Stimulated activated CD4-positive, alpha-beta T cell treated with anti-CD3 and anti-CD28 coated beads, Interleukin-4, amount 100 ng/mL, for 24 hours (primary cell): Measurements from ENCODE around the gene RSRC1.
"Not testable (repeated sequence)": the region's sequence is repeated elsewhere in the genome, so short reads cannot be mapped to it uniquely, and the experiment has no call there.

Experiments used
- DNase-seq: peaks from one replicate; pipeline ENCODE4 v3.0.0-alpha.2; 2020

The RSRC1 gene

DNA sequence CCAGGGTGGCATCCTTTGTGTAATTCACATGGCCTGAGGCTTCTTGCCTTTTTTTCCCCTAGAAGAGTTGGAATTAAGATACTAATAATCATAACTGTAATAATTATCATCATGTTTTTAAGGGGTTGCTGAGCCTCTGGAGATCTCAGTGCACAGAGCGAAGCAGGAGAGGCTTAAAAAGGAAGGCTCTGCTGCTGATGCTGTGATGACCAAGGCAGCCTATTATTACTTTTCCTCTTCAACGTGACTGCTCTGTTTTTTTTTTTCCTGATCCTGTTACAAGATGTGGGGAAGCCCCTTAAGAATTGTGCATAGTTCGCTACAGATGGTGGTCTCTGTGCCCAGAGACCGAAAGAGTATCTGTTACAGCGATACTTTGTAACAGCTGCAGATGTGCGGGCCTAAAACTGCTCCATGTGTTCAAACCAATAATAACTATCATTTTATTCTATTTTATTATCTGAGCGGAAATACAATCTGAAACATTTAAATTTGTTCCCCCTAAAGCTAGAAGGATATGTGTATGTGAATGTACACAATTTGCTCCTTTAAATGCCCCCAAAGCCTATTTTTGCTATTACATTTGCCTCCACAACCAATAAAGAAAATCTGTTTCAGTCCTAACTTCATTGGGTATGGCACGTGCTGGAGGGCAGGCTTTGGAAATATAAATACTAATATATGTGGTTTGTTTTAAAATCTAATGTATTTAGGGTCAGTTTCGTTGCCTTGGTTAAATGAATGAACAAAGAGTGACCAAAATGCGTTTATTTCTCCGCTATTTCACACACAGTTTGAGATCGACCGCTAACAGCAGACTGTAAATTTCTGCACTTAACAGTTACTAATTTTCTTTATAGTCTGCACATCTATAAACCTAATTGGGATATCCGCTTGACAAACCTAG is 8.3 kb upstream of the RSRC1 start:
- DNase-seq: no peak

DNA sequence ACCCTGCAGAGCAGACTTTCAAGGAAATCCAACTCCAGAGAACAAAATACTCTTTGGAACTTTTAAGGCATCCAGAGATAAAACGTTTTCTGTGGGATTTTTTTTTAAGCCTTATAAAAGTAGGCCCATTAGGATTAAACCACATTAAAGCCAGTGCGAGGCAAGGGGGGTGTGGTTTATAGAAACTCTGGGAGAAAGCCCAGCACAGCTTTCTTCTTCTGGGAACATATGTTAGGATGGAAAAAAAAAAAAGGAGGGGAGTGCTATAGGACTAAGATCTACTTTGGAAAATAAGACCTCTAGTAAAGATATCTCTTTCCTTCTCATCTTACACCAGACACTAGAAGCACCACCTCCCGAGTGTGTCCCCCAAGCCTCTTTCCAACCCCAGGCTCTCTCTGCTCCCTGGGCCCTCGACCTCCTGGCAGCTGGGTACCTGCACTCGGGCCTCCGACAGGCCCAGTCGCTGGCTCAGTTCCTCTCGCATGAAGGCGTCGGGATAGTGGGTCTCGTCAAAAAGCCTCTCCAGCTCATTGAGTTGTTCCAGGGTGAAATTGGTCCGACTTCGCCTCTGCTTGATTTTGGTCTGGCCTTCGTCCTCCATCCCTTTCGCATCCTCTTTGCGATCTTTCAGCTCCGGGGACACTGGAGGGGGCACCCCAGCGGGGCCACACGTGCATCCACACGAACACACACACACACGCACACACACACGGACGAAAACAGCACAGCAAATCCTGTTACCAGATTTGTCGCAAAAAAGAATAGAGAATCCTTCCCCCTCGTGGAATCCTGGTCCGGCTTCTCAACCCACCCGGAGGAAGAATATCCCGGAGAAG is 7.4 kb upstream of the RSRC1 start:
- no peak for DNase-seq

DNA sequence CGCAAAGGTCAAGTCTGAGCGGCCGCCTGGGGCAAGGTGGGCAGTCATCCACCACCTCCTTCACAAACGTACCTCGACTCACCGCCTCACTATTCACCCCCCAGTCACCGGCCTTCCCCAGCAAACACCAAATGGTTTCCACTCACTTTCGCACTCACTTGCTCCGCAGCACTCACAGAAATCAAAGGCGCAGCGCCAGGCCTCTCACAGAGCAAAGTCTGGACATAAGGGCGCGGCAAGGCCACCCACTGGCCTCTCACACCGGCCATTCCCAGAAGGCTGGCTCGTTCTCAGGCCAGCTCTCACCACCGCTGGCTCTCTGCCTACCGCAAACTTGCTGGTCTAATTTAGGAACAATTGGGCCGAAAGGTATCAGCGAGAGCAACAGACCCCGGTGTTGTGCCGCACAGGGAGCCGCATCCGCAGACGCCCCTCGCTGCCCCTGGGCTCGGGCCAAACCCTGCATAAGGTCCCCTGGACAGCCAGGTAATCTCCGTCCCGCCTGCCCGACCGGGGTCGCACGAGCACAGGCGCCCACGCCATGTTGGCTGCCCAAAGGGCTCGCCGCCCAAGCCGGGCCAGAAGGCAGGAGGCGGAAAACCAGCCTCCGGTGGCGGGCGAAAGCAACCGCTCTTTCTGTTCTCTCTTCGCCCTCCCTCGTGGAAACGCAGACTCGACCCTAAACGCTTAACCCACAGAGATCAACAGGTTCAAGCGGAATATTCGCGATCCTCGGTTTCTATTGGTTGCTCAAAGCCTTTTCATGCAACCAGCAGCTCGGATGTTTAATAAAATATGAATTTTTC is 6.6 kb upstream of the RSRC1 start:
- no peak for DNase-seq

DNA sequence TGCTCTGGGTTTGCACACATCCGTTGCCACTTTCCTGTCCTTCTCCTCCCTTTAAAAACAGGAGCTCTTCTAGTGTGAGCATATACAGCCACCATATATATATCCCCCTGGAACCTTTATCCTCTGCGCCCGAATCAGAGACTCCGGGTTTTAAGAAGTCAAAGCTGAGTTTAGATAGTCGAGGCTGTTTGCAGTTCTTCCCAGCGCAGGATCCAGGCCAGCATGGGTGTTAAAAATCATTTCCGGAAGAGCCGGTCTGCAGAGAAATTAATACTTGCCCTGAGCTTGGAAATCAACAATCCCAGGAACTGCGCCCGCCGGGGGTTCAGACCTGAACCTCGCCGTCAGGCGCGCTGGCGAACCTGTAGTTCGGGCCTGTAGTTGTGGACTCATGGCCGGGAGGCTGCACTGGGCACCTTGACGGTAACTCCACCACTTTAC is 6.0 kb upstream of the RSRC1 start:
- no peak for DNase-seq

DNA sequence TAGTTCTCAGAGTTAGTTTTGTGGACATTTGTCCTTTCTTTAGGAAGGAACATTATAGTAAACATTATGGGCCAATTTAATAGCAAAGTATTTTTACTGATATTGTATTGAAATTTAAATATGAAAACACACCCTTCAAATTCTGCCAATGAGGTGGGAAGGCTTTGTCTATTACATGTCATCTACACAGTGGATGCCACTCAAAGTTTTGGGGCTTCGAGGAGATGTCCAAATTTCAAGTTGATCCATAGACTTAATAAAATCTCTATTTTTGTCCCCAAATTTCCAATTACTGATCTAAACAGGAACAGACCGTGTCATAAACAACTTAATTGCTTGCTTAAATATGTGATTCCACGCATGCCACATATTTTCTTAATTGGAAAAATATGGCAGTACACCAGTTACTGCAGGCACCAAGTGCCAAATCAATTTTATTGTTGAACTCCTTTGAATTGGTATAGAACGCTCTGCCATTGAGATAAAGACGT is 5.4 kb upstream of the RSRC1 start:
- no peak for DNase-seq

DNA sequence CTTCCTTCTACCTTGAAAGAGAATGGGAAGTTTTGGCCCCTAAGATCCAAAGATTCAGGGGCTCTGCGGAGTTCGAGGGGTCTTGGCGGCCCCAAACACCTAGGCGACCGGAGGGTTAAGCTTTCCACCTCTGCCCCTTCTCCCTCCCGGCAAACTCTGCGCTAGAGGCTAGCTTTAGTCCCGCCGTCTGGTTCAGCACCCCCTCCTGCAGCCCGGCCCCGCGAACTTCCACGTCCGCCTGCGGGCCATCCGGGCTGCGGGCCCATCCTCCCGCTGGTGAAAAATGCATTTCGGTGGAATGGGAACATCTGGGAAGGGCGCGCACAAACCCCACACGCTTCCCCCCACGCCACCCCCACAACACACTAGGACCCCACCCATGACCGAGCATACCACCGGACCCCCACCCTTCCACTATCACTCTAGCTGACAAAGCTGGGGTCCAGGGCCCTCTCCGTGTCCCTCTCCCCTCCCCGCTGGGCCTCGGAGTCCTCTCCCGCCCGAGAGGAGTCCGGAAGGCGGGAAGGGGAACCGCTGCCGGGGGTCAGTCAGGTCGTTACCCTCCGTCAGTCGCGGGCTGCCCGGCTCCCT is 4.7 kb upstream of the RSRC1 start:
- no peak for DNase-seq

DNA sequence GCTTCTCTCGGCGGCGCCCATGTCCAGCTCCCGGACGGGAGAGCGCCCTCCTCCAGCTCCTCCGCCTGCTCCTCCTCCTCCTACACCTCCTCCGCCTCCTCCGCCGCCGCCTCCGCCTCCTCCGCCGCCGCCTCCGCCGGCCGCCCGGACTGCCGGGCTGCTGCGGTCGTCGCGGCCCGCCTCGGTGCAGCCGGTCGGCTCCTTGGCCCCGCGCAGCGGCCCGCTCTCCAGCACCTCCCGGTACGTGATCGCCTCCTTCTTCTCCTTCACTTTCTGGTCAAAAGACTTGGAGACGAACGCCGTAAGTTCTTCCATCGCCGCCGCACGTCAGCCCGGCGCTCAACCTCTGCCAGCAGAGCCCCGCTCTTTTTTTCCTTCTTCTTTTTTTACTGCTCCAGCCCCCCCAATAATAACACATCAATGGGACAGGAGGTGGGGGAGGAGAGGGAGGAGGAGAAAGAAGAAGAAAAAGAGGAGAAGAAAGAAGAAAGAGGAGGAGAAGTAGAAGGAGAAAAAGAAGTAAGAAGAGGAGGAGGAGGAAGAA is 4.1 kb upstream of the RSRC1 start:
- no peak for DNase-seq

DNA sequence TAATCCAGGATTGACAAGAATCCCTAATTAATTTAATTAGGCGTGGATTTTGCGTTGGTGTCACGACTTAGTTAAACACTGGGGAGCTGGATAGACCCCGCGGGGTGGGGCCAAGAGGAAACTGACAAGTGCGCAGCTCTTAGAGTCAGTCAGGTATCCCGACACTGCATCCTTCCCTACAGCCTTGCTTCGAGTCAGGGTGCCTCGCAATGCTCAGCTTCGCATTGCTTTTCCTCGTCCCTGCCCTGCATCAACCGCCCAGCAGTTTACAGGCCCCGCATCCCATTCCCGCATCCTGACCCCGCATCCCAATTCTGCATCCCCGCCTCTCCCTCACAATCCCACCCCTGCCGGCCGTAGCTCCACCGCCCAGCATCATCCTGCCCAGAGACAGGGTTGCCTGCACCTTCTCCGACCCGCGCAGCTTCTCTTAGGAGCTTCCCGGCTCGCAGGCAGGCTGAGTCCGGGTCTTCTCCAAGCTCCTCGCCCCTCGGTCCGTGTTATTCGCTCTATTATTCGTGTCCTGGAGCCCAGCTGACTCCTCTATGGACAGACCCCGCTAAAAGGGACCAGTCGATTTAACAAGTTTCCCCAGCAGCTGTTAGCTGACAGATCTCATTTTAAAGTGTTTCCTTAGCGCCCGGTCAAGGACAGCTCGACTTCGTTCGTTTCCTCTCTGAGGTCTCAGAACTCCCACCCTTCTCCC is 3.0 kb upstream of the RSRC1 start:
- DNase-seq: no peak

DNA sequence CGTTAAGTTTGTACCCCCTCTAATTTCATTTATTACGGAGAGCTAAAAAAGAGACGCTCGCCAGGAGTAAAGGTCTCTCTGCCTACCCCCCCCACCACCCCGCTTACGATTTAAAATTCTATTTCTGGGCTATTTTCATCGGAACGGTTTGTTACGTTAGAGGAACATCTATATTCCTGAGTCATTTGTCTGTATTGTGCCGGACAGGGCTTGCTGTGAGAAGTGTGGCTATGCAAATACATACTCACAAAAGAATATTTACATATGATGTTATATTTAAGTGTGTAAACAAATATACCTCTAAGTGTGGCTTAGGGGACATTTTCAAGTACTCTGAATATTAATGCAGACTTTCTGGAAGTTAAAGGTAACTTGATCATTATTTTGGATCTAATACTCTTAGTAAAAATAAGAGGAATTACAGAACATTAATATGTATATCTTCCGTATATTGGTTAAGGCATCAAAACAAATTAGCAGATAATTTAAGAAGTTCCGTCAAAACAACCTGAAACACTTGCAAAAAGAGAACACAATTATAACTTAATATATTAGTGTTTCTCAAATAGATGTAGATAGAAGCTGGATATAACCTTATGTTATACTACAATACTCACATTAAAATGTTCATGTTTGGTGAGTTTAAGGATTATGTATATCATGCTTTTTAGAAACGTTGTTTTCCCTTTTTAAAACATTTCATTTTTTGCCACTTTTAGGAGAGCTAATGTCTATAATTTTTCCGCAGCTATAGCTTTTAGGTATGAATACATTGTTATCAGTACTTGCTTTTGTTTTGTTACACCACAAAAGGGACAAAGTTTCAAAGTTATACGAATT is 2.1 kb upstream of the RSRC1 start:
- DNase-seq: no peak

DNA sequence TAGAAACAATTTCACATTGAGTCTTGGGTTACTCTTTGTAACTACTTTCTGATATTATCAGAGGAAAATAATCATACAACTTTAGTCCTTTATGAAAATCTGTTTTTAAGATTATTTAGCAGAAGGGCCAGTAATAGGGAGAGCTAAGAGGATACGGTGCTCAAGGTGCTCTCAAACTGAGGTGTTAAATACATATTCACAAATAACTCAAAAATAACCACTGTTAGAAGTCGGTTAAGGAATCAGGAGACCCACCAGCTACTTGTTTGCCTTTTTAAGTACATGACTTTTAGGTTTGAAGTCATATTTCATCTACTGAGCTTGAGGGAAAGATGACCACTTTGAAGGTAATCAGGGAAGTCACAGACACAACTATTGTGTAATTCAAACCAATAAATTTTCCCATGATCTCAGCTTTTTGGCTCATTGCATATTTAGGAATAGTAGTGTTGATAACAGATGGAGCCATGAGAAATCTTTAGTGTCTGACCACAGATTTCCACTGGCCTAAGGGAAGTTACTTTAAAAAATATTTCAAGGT is 1.4 kb upstream of the RSRC1 start:
- DNase-seq: no peak

DNA sequence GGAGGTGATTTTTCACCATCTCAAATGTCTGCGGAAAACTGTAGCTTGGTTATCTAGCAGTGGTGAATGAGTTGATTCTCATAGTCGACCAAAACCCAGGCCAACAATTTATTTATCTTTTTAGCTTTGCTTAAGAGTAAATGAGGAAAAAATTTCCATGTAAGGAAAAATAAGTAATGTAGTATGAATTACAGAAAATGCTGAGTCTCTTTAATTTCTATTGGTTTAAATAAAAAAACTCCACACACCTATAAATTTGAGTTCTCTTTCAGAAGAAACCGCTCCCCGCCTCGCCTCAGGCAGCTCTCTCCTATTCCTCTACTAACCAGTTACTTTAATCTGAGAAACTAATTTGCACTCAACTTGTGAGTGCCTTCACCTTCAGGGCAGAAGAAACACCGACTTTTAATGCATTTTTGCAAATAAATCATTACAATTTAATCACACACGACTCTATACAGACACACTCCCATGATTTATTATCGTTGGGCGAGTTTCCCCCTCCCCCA is 540 bp upstream of the RSRC1 start:
- DNase-seq: no peak

DNA sequence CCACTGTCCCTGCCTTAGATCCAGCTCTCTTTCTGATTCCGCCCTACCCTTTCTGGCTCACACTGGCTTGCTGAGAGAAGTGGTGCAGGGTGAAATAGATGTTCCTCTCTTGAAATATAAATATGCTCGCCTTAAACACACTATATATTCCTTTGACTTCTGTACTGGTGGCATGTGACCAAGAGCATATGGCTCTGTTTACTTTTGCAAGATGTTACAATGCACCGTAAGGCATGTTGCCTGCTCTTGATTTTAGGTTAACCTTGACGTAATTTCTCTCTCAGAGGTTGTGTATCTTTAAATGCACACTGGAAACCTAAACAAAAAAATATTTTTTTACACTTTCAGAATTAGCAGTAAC is 749 bp downstream of the RSRC1 start:
- DNase-seq: no peak

DNA sequence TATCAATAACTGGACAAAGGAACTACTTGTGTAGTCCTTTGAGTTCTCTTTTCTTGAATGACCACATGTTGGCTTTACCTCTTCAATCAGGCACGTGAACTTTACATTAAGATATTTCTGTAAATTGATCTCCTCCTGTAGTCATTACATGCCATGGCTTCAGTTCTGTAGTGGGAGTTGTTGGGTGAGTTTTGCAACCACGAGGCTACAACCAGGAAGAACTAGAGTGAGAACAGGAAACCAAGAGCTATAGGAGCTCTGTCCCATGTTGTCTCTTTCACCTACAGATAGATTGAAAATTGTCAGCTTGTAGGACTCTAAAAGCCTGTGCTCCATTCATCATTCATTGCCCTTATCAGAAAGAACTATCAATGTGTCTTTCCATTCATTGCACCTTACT is 2.0 kb downstream of the RSRC1 start:
- no peak for DNase-seq

DNA sequence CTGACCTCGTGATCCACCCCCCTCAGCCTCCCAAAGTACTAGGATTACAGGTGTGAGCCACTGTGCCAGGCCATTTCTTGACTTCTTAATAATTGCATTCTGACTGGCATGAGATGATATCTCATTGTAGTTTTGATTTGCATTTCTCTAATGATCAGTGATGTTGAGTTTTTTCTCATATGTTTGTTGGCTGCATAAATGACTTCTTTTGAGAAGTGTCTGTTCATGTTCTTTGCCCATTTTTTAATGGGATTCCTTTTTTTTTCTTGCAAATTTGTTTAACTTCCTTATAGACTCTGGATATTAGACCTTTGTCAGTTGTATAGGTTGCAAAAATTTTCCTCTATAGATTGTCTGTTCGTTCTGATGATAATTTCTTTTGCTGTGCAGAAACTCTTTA is 3.7 kb downstream of the RSRC1 start:
- DNase-seq: not testable (repeated sequence)

DNA sequence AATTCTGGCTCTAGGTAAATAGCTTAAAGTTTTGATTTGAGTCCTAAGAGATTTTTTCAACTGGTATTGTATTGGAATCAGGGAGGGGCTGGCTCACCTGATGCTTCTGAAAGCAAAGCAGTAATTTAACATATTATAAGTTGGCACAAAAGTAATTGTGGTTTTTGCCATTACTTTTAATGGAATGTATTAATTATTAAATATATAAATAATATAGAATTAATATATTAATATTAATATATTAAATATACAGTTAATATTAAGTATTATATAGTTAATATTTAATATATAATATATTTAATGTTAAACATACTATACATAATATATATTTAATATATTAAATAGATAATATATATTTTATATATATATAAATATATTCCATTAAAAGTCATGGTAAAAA is 10.4 kb downstream of the RSRC1 start:
- DNase-seq: no peak

DNA sequence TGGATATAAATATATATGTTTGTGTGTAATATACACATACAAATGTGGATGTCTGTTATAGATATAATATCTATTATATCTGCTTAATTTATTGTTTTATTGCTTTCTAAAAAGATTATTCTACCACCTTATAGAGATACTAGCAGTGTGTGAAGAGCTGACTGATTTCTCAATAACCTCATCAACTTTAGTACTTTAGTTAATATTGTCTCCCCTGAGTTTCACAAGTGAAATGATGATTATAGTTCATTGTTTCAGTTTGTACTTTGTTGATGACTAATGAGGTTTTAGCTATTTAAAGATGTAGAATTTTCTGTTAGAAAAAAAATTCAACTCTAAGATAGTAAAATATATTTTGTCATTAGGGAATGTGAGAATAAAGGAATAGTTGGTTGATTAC is 11.4 kb downstream of the RSRC1 start:
- no peak for DNase-seq

DNA sequence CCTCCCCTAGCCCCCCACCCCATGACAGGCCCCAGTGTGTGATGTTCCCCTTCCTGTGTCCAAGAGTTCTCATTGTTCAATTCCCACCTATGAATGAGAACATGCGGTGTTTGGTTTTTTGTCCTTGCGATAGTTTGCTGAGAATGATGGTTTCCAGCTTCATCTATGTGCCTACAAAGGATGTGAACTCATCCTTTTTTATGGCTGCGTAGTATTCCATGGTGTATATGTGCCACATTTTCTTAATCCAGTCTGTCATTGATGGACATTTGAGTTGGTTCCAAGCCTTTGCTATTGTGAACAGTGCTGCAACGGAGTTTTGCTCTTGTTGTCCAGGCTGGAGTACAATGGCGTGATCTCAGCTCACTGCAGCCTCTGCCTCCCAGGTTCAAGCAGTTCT is 12.8 kb downstream of the RSRC1 start:
- not testable (repeated sequence) for DNase-seq

DNA sequence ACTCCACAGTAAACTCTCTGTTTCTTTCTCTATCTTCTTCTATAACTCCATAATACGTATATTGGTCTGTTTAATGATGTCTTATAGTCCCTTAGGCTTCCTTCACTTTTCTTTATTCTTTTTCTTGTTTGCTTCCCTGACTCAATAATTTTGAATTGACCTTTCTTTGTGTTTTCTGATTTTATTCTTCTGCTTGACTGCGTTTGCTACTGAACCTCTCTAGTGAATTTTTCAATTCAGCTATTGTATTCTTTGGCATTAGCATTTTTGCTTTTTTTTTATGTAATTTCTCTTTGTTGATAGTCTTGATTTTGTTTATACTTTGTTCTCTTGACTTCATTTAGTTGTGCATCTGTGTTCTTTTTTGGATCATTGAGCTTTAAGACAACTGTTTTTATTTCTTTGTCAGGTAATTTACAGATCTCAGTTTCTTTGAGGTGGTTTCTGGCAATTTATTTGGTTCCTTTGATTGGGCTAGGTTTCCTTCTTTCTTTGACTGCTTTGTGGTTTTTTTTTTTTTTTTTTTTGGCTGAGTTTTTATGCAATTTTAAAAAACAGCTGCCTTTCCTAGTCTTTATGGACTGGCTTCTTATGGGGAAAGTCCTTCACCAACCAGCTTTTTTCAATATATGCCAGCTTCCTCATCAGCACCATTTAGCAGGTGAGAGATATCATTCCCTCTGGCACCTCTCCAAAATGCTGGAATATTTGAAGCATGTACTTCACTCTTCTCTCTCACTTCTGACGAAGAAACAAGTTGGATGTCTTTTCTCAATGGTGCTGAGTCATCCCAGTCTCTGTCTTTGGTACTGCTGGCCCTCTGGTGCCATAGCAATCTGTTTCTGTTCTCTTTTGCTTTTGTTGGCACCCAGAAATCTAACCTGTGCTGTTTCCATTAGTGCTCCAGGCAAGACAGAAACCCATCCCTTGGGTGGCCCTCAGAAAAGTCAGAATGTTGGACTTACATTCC is 17.6 kb downstream of the RSRC1 start:
- no peak for DNase-seq

DNA sequence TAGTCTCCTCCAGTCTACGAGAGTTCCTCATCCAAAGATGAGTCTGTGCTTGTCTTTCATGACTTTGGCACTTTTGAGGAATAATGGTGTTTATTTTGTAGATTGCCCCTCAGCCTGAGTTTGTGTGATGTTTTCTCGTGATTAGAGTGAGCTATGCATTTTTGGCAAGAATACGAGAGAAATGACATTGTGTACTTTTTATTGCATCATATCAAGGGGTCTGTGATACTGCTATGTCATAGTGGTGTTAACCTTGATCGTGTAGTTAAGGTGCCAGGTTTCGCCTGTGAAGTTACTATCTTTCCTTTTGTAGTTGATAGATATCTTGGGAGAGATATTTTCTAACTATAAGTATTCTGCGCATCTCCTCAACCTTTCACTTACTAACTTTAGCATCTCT is 18.9 kb downstream of the RSRC1 start:
- no peak for DNase-seq
